Astrocyte (in vitro differentiated cells and primary cell): Measurements from ENCODE around the gene SAMHD1.

Experiments
- CTCF ChIP-seq: IDR thresholded peaks from 2 replicates; pipeline ENCODE4 v1.5.1; 2011; ENCODE audit warnings: low read depth, mild to moderate bottlenecking, inconsistent platforms, low read length, moderate library complexity; ENCODE audit not compliant: insufficient read depth
- EZH2 ChIP-seq: IDR thresholded peaks from 2 replicates; pipeline ENCODE4 v1.6.1; 2012; ENCODE audit warnings: mild to moderate bottlenecking, low read length, inconsistent platforms; ENCODE audit not compliant: insufficient read depth

DNA sequence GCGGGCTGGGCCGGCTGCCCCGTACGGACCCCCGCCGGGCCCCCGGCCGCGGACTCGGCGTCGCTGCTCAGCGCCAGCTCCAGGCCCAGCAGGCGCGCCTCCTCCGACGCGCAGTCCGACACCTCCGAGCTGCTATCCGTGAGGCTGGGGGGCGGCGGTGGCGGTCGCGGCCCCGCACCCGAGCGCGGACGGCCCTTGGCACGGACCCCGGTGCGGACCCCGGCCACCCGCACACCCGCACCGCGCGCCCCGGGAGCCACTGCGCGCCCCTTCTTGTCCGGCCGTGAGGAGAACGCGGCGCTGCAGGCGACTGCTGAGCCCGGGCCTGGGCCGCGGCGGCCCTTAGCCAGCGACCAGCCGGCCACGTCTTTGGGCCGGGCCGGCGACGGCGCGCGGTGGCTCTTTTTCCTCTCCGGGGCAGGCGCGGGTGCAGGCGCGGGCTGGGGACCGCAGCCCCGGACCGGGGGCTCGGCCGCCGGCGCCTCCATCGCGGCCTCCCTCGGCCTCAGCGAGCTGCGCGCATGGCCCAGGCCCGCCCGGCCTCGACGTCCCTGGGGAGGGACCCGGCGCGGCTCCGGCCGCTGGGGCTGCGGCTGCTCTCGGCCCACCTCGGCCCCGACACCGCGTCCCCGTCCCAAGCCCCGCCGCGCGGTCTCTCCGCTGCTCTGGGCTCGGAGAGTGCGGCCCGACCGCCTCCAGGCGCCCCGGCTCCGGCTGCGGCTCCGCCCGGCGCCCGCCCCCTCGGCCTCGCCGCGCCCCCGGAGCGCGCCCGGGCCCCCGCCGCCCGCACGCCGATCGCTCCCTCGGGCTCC is 88.4 kb downstream of the SAMHD1 start:
- TF ChIP-seq CTCF: no peak
- no peak for TF ChIP-seq EZH2
